ENCODE data around the gene POLR2E. TPM values are rescaled to one million over a fixed set of nuclear protein-coding genes. Genes with fewer than 3 reads are reported as not detected.

Gene POLR2E
- polyA plus RNA-seq, 1 of the 3 experiments (the other 2 are of a cell fraction): 283 TPM

DNA sequence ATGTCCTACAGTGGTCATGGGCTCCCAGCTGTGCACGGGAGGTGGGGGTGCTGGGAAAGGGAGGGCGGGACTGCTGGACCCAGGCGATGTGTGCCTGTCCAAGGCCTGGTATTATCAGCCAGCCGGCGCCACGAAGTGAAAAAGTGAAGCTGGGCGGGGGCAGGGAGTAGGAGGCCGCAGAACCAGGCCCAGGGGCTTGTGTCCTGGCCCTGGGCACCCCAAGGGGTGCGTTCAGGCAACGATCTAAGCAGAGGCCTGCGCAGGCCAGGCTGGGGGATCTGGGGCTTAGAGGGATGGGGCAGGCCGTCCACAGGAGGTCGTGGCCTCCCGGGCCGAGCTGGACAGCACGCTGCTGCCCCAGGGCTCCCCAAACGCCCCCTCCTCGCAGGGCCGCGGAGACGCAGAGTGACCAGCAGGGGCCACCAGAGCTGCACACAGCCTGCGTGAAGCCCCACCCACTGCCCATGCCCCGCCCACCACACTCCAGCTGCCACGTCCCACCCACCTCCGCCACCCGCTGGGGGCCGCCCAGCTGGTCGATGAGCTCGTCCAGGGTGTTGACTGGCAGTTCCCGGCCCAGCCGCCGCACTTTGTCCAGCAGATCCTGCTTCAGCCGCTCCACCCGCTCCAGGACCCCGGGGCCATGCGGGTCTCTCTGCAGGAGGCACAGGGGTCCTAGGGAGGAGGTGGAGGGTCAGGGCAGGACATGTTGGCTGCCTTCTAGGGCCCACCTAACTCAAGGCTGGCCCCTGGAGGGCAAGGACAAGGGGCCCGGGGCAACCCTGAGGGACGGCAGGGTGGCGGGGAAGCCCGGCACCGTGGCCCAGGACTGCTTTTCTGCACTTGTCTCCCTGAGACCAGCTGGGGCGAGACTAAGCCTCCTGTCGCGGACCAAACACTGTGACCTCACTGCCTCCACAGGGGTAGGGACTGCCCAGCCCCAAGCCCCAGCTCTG, 18.1 kb upstream of the POLR2E start:
- peak; percentile 100 for DNase-seq
- Histone ChIP-seq H3K27me3 (ENCODE audit: insufficient read depth) (no peaks in the 10 kb centered on the region), H4K20me1 (ENCODE audit: insufficient read depth) (no peaks in the 10 kb centered on the region), H2AFZ (ENCODE audit: low read depth) (no peak overlapping the region), H3K79me2 (ENCODE audit: insufficient read depth) (no peaks in the 10 kb centered on the region), H3F3A (replicated peaks; ENCODE audit: insufficient read depth) (peaks cover 4% of the 10 kb centered on the region), H3K9me2 (no peaks in the 10 kb centered on the region), H3K27ac (ENCODE audit: low read depth in 2 of 2, low read length in 1 of 2) (peak overlapping the region; percentile 32 to 79; a peak in 3 of 4 replicates), H3K36me3 (replicated peaks in 1 of 2; ENCODE audit: control insufficient read depth in 1 of 2, insufficient read depth in 2 of 2, low read length in 1 of 2) (peaks cover 0 to 28% of the 10 kb centered on the region in 2 experiments), H3K4me2 (peak overlapping the region; percentile 47; the same call in 1 of the 2 replicates), H3K9me3 (no peaks in the 10 kb centered on the region), H3K4me3 (ENCODE audit: low read depth in 2 of 2, low read length in 1 of 2) (no peak overlapping the region; a peak in 1 of 4 replicates), H3K4me1 (ENCODE audit: control insufficient read depth in 1 of 2, insufficient read depth in 2 of 2, low read depth in 1 of 2, low read length in 1 of 2) (peaks cover 5 to 7% of the 10 kb centered on the region in 2 experiments; a peak in 2 of 4 replicates), H3K9ac (no peak overlapping the region)
- CTCF ChIA-PET: interaction anchor here (0.6 to 3.8 kb wide), 52 partner anchors 10 to 484 kb away, joined by 3 to 63 read pairs (median 6); partner anchors contain the start of genes ARHGAP45, ATP5F1D, GPX4 and POLR2E
- POLR2A ChIA-PET: interaction anchor here (0.6 to 2.0 kb wide), 5 partner anchors 9 to 156 kb away, joined by 3 to 15 read pairs (median 3); partner anchors contain the start of genes CIRBP and GPX4
- 53% methylated on average over 7 of the region's 44 CpGs for WGBS (ENCODE audit: low lambda C conversion rate)
- TF ChIP-seq POLR2AphosphoS5 (IDR thresholded peaks at IDR 0.05; ENCODE audit: low read depth, low read length) (0 out of 2 replicates have a peak, but pooled peaks have one; percentile 18), CHD2 (IDR thresholded peaks at IDR 0.05; ENCODE audit: low read length, partially characterized antibody) (peak; percentile 15), SMC3 (IDR thresholded peaks at IDR 0.05; ENCODE audit: low read depth, low read length) (peak; percentile 77), NFIC (IDR thresholded peaks at IDR 0.05; ENCODE audit: borderline replicate concordance) (no peak), RXRA (IDR thresholded peaks at IDR 0.05; ENCODE audit: borderline replicate concordance, low read depth) (no peak), SIN3A (IDR thresholded peaks at IDR 0.05; ENCODE audit: borderline replicate concordance, low read depth, low read length) (peak; percentile 79), MXI1 (IDR thresholded peaks at IDR 0.05; ENCODE audit: low read depth, low read length) (peak; percentile 33; the same call in 1 of the 2 replicates), JUND (IDR thresholded peaks at IDR 0.05) (no peak), GABPA (IDR thresholded peaks at IDR 0.05; ENCODE audit: low read depth) (no peak), RAD21 (IDR thresholded peaks at IDR 0.05; ENCODE audit: low read length) (peak; percentile 78)
- TF ChIP-seq, protein P1, sequence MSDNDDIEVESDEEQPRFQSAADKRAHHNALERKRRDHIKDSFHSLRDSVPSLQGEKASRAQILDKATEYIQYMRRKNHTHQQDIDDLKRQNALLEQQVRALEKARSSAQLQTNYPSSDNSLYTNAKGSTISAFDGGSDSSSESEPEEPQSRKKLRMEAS (IDR thresholded peaks at IDR 0.05; ENCODE audit: low read depth): no peak
- TF ChIP-seq, protein P2, sequence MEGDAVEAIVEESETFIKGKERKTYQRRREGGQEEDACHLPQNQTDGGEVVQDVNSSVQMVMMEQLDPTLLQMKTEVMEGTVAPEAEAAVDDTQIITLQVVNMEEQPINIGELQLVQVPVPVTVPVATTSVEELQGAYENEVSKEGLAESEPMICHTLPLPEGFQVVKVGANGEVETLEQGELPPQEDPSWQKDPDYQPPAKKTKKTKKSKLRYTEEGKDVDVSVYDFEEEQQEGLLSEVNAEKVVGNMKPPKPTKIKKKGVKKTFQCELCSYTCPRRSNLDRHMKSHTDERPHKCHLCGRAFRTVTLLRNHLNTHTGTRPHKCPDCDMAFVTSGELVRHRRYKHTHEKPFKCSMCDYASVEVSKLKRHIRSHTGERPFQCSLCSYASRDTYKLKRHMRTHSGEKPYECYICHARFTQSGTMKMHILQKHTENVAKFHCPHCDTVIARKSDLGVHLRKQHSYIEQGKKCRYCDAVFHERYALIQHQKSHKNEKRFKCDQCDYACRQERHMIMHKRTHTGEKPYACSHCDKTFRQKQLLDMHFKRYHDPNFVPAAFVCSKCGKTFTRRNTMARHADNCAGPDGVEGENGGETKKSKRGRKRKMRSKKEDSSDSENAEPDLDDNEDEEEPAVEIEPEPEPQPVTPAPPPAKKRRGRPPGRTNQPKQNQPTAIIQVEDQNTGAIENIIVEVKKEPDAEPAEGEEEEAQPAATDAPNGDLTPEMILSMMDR (IDR thresholded peaks at IDR 0.05): peak; percentile 84
- TF ChIP-seq, protein P3, sequence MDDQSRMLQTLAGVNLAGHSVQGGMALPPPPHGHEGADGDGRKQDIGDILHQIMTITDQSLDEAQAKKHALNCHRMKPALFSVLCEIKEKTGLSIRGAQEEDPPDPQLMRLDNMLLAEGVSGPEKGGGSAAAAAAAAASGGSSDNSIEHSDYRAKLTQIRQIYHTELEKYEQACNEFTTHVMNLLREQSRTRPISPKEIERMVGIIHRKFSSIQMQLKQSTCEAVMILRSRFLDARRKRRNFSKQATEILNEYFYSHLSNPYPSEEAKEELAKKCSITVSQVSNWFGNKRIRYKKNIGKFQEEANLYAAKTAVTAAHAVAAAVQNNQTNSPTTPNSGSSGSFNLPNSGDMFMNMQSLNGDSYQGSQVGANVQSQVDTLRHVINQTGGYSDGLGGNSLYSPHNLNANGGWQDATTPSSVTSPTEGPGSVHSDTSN (IDR thresholded peaks at IDR 0.05): peak; percentile 89
- TF ChIP-seq, protein P4, sequence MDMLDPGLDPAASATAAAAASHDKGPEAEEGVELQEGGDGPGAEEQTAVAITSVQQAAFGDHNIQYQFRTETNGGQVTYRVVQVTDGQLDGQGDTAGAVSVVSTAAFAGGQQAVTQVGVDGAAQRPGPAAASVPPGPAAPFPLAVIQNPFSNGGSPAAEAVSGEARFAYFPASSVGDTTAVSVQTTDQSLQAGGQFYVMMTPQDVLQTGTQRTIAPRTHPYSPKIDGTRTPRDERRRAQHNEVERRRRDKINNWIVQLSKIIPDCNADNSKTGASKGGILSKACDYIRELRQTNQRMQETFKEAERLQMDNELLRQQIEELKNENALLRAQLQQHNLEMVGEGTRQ (IDR thresholded peaks at IDR 0.05; ENCODE audit: borderline replicate concordance, low read depth, low read length): no peak
